Mucosa of rectum (tissue), 2 donors: ENCODE data around the gene CADPS2.
"Not testable (repeated sequence)": the region's sequence is repeated elsewhere in the genome, so short reads cannot be mapped to it uniquely, and the experiment has no call there.

Source experiments
- H3K27ac ChIP-seq, 2 donors: one replicate each; pipeline ENCODE4 v1.7.0; 2013; ENCODE audit warnings: inconsistent platforms in 2 of 2, low read depth in 2 of 2, low read length in 2 of 2
- H3K27me3 ChIP-seq, 2 donors: one replicate each; pipeline ENCODE4 v1.7.0; 2013; ENCODE audit warnings: low read length in 2 of 2; ENCODE audit not compliant: control insufficient read depth in 2 of 2, insufficient read depth in 2 of 2
- H3K36me3 ChIP-seq, 2 donors: one replicate each; pipeline ENCODE4 v1.7.0; 2013; ENCODE audit warnings: low read length in 2 of 2; ENCODE audit not compliant: control insufficient read depth in 2 of 2, insufficient read depth in 2 of 2
- H3K4me1 ChIP-seq, 2 donors: one replicate each; pipeline ENCODE4 v1.7.0; 2013; ENCODE audit warnings: low read length in 2 of 2, mild to moderate bottlenecking in 1 of 2; ENCODE audit not compliant: control insufficient read depth in 2 of 2, insufficient read depth in 2 of 2
- H3K4me3 ChIP-seq, 2 donors: one replicate each; pipeline ENCODE4 v1.7.0; 2013; ENCODE audit warnings: low read length in 2 of 2
- H3K9ac ChIP-seq, 2 donors: one replicate each; pipeline ENCODE4 v1.7.0; 2013; ENCODE audit warnings: low read length in 2 of 2, low read depth in 1 of 2, mild to moderate bottlenecking in 1 of 2
- H3K9me3 ChIP-seq, 2 donors: one replicate each; pipeline ENCODE4 v1.7.0; 2013; ENCODE audit warnings: low read length in 2 of 2; ENCODE audit not compliant: control insufficient read depth in 2 of 2
- donor health status: healthy.
- donor health status: Normal muscosa, but diverticular disease.

The CADPS2 gene

DNA sequence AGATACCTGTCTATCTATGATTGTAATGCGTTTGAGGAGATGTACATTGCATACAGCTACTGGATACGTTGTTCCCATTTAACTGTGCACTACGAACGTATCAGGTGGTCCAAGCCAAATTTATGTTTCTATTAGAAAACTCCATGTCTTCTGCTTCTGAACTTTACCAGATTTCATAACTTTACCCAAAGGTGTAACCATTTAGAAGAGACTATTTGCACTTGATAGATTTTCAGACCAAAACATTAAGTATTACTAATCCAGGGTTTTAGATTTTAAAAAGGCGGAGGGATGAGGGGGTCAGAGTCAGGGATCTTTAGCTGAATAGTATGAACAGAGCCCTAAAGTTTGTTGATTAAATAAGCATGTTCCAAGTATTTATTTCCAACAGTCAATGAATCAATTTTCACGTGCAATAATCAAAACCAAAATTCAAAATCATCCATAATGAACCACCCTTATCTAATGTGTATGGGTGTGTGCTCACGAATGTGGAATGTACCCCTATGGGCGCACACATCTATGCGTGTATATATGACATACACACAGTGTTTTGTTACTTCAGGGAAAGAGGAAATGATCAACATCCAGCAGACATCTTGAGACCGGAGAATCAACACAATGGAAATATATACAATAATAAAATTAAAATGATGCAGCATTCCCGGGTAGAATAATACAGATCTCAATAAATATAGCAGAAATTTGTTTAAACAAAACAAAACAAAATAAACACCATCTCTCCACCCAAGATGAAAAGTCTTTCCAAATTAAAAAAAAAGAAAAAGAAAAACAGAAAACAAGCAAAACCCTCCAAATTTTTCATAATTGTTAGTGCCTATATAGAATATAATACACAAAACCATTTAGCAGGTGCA, 585.1 kb downstream of the CADPS2 start:
- Histone ChIP-seq H3K4me3 (no peak overlapping the region), H3K4me1 (peaks cover 6 to 9% of the 10 kb centered on the region in 2 donors), H3K27me3 (peaks cover 59 to 65% of the 10 kb centered on the region in 2 donors), H3K9ac (no peak overlapping the region), H3K36me3 (no peaks in the 10 kb centered on the region), H3K27ac (no peak overlapping the region), H3K9me3 (peaks cover 0 to 2% of the 10 kb centered on the region in 2 donors)

DNA sequence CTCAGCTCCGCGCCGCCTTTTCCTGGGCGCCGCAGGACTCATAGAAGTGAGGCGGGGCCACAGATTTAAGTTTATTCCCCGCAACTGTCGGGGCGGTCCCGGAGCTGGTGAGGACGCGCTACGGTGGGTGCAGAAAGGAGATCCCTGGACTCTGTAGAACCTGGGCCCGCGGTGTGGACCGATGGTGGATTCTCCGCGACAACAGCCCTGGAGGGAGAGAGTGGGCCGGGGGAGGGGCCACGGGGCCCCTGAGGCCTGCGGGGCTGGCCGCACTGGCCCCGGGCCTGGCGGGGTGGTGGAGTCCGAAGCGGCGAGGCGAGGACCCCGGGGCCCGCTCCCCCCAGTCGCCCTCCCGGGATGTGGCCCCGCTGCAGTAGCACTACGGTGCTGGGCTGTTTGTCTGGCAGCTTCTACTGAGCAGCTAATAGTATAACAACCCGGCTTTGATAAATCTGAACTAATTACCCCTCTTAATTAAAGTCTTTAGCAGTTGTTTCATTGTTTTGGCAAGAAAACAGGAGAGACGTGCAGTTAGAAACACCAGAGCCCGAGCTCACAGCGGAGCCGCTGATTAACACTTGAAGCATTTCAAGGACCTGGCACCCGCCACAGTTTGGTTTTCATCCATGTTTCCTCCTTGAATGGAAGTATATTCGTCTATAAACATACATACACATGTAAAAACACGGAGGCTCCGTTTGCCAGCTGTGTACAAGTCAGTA, 585.9 kb downstream of the CADPS2 start:
- no peak overlapping the region for H3K4me3 ChIP-seq
- H3K9me3 ChIP-seq = peaks cover 0 to 2% of the 10 kb centered on the region in 2 donors
- no peak overlapping the region for H3K27ac ChIP-seq
- H3K36me3 ChIP-seq = no peaks in the 10 kb centered on the region
- H3K4me1 ChIP-seq = peaks cover 6% of the 10 kb centered on the region in 2 donors
- no peak overlapping the region for H3K9ac ChIP-seq
- peaks cover 53 to 57% of the 10 kb centered on the region in 2 donors for H3K27me3 ChIP-seq

GRCh38 chr7:122299624-122300210, 586.5 kb downstream of the CADPS2 start:
- H3K4me1 ChIP-seq = peaks cover 0 to 6% of the 10 kb centered on the region in 2 donors
- H3K27ac ChIP-seq = no peak overlapping the region
- H3K27me3 ChIP-seq = peaks cover 52 to 53% of the 10 kb centered on the region in 2 donors
- no peak overlapping the region for H3K4me3 ChIP-seq
- no peaks in the 10 kb centered on the region for H3K36me3 ChIP-seq
- no peak overlapping the region for H3K9ac ChIP-seq
- H3K9me3 ChIP-seq = peaks cover 0 to 2% of the 10 kb centered on the region in 2 donors

DNA sequence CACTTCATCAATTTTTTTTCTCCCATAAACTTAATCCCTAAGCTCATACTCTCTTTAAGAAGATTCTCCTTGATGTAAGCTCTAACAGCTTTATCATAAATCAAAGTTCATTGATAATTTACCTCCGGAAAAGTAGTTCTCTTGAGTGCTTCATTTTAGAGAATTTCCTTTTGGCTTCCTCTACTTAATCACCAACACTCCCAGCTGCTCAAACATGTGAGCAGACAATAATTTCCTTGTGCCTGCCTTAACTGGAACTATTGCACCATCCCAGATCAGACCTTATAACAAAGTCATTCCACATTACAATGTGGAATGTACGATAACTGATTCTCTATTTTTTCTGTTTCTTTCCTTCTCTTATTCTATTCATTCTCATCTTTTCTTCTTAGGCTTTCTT, 587.6 kb downstream of the CADPS2 start:
- H3K4me3 ChIP-seq = no peak overlapping the region
- H3K4me1 ChIP-seq = peaks cover 0 to 2% of the 10 kb centered on the region in 2 donors
- peaks cover 0 to under 1% of the 10 kb centered on the region in 2 donors for H3K9me3 ChIP-seq
- H3K27me3 ChIP-seq = peaks cover 42 to 44% of the 10 kb centered on the region in 2 donors
- no peaks in the 10 kb centered on the region for H3K36me3 ChIP-seq
- no peak overlapping the region for H3K27ac ChIP-seq
- H3K9ac ChIP-seq = no peak overlapping the region

- Histone ChIP-seq H3K36me3 (no peaks in the 10 kb centered on the region), H3K9ac (no peak overlapping the region), H3K4me1 (peaks cover 0 to 2% of the 10 kb centered on the region in 2 donors), H3K4me3 (no peak overlapping the region), H3K27ac (no peak overlapping the region), H3K9me3 (no peaks in the 10 kb centered on the region), H3K27me3 (peaks cover 40% of the 10 kb centered on the region in 2 donors)
These were observed 588.1 kb downstream of the CADPS2 start for GRCh38 chr7:122298131-122298530.

- H3K27me3 ChIP-seq = no peaks in the 10 kb centered on the region
- no peak overlapping the region for H3K4me3 ChIP-seq
- H3K9ac ChIP-seq = no peak overlapping the region
- H3K36me3 ChIP-seq = no peaks in the 10 kb centered on the region
- no peaks in the 10 kb centered on the region for H3K4me1 ChIP-seq
- H3K9me3 ChIP-seq = no peaks in the 10 kb centered on the region
- H3K27ac ChIP-seq = no peak overlapping the region
These were observed 595.1 kb downstream of the CADPS2 start for GRCh38 chr7:122291189-122291588.

DNA sequence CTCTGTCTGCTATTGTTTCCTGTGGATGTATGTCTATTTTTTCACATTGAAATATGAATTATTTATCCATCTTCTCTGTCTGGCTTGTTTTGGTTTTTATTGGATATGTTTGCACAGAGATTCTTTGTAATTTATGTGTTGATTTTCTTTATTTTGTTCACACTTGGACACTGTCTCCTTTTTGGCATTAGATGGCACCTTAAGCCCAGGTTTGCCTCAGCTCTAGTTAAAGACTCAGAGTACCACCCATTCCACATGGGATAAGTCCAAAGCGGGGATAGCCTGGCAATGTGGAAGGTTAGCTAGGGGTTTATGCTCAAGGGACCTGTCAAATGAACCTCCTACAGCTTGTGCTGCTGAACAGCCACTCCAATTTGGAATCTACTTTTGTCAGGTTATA, 595.8 kb downstream of the CADPS2 start:
- no peaks in the 10 kb centered on the region for H3K9me3 ChIP-seq
- H3K36me3 ChIP-seq = no peaks in the 10 kb centered on the region
- no peaks in the 10 kb centered on the region for H3K4me1 ChIP-seq
- no peaks in the 10 kb centered on the region for H3K27me3 ChIP-seq
- no peak overlapping the region for H3K27ac ChIP-seq
- no peak overlapping the region for H3K4me3 ChIP-seq
- no peak overlapping the region for H3K9ac ChIP-seq

DNA sequence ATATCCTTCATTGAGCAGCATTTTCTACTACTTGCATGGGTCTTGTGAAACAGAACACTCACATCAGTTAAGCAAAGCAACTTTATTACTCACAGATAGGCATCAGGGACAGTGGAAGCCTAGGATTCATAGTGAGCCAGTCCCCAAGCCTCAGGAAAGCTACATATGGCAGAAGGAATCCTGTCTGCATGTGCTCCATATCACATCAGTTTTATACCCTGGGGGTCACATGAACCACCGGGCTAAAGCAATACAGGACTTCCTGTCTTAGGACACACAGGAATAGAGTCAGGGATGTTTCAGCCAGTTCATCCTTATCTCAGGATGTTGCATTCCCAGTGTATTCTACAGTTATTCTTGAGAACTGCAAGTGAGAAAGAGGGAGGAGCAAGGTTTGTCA, 596.8 kb downstream of the CADPS2 start:
- Histone ChIP-seq H3K4me3 (no peak overlapping the region), H3K36me3 (no peaks in the 10 kb centered on the region), H3K9me3 (no peaks in the 10 kb centered on the region), H3K27me3 (no peaks in the 10 kb centered on the region), H3K4me1 (no peaks in the 10 kb centered on the region), H3K27ac (no peak overlapping the region), H3K9ac (no peak overlapping the region)

GRCh38 chr7:122284608-122285007, 601.7 kb downstream of the CADPS2 start:
- H3K27ac ChIP-seq, H3K27me3 ChIP-seq, H3K36me3 ChIP-seq, H3K9ac ChIP-seq, H3K9me3 ChIP-seq, H3K4me1 ChIP-seq: not testable (repeated sequence)
- peak overlapping the region in 1 of 2 donors; percentile 13 for H3K4me3 ChIP-seq

- Histone ChIP-seq H3K27ac (no peak overlapping the region), H3K9me3 (no peaks in the 10 kb centered on the region), H3K36me3 (no peaks in the 10 kb centered on the region)
These were observed 613.1 kb downstream of the CADPS2 start for GRCh38 chr7:122273117-122273516.

More at GRCh38 chr7:122273117-122273516, 613.1 kb downstream of the CADPS2 start:
- Histone ChIP-seq H3K4me3 (no peak overlapping the region), H3K4me1 (no peaks in the 10 kb centered on the region), H3K27me3 (no peaks in the 10 kb centered on the region), H3K9ac (no peak overlapping the region)
